Measurements from ENCODE around the gene S100A14. TPM values are rescaled to one million over a fixed set of nuclear protein-coding genes. Genes with fewer than 3 reads are reported as not detected.

Gene S100A14
- total RNA-seq, 1 donor from 2014 or later: not detected

DNA sequence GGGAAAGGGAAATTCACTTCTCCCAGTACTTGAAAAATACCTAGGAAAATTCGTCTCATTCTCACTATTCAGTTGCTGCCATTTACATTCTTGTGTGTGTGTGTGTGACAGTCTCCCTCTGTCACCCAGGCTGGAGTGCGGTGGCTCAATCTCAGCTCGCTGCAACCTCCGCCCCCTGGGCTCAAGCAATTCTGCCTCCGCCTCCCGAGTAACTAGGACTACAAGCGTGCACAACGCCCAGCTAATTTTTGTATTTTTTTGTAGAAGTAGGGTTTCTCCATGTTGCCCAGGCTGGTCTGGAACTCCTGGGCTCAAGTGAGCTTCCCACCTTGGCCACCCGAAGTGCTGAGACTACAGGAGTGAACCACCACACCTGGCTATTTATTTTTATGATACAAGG is 43.5 kb upstream of the S100A14 start:
- intact Hi-C loops (cut with micrococcal nuclease): loop anchor here (2.0 to 5.0 kb wide), 3 partner anchors 61 to 149 kb away; no protein-coding TSS in a partner anchor
- H3K4me1 Mint-ChIP-seq: peaks cover 14% of the 10 kb centered on the region
- H3K27me3 Mint-ChIP-seq: no peaks in the 10 kb centered on the region
- peak overlapping the region; percentile 96 for H3K4me3 Mint-ChIP-seq
- ATAC-seq (ENCODE audit: low read depth) (no peak), DNase-seq (no peak)
- peaks cover 47% of the 10 kb centered on the region for H3K36me3 Mint-ChIP-seq (ENCODE audit: low read depth)
- peak overlapping the region; percentile 24 for H3K27ac Mint-ChIP-seq
- ChIA-PET POLR2A (interaction anchor here (0.6 to 3.2 kb wide), 14 partner anchors 12 to 331 kb away, joined by 3 to 37 read pairs (median 8); partner anchors contain the start of genes CHTOP, ILF2, RPS27 and S100A5), CTCF (interaction anchor here (1.6 kb wide), 1 partner anchor 88 kb away, joined by 9 read pairs; no protein-coding TSS in a partner anchor)
- no peaks in the 10 kb centered on the region for H3K9me3 Mint-ChIP-seq
- TF ChIP-seq, protein P1, sequence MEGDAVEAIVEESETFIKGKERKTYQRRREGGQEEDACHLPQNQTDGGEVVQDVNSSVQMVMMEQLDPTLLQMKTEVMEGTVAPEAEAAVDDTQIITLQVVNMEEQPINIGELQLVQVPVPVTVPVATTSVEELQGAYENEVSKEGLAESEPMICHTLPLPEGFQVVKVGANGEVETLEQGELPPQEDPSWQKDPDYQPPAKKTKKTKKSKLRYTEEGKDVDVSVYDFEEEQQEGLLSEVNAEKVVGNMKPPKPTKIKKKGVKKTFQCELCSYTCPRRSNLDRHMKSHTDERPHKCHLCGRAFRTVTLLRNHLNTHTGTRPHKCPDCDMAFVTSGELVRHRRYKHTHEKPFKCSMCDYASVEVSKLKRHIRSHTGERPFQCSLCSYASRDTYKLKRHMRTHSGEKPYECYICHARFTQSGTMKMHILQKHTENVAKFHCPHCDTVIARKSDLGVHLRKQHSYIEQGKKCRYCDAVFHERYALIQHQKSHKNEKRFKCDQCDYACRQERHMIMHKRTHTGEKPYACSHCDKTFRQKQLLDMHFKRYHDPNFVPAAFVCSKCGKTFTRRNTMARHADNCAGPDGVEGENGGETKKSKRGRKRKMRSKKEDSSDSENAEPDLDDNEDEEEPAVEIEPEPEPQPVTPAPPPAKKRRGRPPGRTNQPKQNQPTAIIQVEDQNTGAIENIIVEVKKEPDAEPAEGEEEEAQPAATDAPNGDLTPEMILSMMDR (IDR thresholded peaks at IDR 0.05): no peak

DNA sequence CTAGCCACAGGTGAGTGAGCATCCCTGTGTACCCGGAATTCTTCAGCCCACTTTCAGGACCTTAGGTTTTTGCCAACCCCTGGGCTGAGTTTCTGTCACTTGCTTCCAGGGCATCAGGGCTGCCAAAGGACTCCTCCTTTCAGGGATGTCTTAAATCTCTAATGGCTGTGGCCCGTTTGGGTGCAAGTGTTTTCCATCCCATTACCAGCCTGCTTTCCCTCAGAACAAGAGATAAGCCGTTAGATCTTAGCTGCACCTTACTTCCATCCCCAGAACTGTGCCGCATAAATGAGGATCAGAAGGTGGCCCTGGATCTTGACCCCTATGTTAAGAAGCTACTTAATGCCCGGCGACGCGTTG is 43.0 kb upstream of the S100A14 start:
- Mint-ChIP-seq H3K4me1 (peaks cover 14% of the 10 kb centered on the region), H3K27ac (peak overlapping the region; percentile 91), H3K4me3 (peak overlapping the region; percentile 96), H3K9me3 (no peaks in the 10 kb centered on the region), H3K36me3 (ENCODE audit: low read depth) (peaks cover 42% of the 10 kb centered on the region), H3K27me3 (no peaks in the 10 kb centered on the region)
- ATAC-seq (ENCODE audit: low read depth) (no peak), DNase-seq (no peak)
- intact Hi-C loops (cut with micrococcal nuclease): loop anchor here (2.0 to 5.0 kb wide), 3 partner anchors 60 to 148 kb away; no protein-coding TSS in a partner anchor
- CTCF ChIA-PET: interaction anchor here (1.6 kb wide), 1 partner anchor 87 kb away, joined by 9 read pairs; no protein-coding TSS in a partner anchor
- TF ChIP-seq, protein P1 (IDR thresholded peaks at IDR 0.05): no peak
- POLR2A ChIA-PET: interaction anchor here (0.6 to 3.2 kb wide), 15 partner anchors 11 to 332 kb away, joined by 3 to 37 read pairs (median 6); partner anchors contain the start of genes CHTOP, ILF2, INTS3 and JTB

DNA sequence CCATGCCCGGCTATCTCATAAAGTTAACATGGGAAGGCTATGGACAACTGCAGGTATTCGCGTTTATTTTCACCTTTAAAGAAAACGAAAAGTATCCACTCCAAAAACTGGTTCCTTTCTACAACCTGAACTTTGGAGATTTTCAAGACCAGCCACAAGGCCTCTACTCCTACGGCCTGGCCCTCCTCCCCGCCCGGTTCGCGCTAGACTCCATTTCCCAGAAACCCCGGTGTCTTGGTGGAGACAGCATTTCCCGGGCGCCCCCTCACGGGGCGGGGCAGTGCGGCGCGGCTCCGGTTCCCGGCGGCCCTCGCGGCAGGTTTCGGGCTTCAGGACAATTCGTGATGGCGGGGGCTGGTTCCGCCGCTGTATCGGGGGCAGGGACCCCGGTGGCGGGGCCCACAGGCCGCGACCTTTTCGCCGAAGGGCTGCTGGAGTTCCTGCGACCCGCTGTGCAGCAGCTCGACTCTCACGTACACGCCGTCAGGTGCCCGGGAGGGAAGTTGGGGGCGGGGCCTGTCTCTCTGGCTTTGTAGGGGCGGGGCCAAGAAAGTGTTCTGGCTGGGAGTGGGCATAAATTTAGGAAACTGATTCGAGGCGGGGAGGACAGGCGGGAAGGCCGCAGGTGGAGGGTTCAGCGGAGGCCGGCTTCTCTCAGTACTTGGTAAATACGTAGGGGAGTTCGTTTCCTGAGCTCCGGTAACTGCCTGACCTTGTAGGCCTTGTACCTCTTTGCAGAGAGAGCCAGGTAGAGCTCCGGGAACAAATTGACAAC is 42.5 kb upstream of the S100A14 start, which contains the start of gene SNAPIN:
SNAPIN (plus strand) TSS at position 304 of the 775 bp plus-strand sequence; CDS start at position 345, 41 bp downstream.
- DNase-seq: peak; percentile 94
- ChIA-PET POLR2A (interaction anchor here (0.6 to 3.2 kb wide), 16 partner anchors 11 to 727 kb away, joined by 3 to 37 read pairs (median 6); partner anchors contain the start of genes CHTOP, ILF2, INTS3 and JTB), CTCF (interaction anchor here (1.6 kb wide), 1 partner anchor 87 kb away, joined by 9 read pairs; no protein-coding TSS in a partner anchor)
- Mint-ChIP-seq H3K27me3 (no peaks in the 10 kb centered on the region), H3K27ac (peak within 1 kb of the TSS; percentile 91), H3K9me3 (no peaks in the 10 kb centered on the region), H3K36me3 (ENCODE audit: low read depth) (peaks cover 38% of the 10 kb centered on the region), H3K4me3 (peak within 1 kb of the TSS; percentile 96), H3K4me1 (peaks cover 14% of the 10 kb centered on the region)
- peak; percentile 99 for ATAC-seq (ENCODE audit: low read depth)
- TF ChIP-seq, protein P1 (IDR thresholded peaks at IDR 0.05): no peak
- intact Hi-C loops (cut with micrococcal nuclease): loop anchor here (1.0 to 5.0 kb wide), 5 partner anchors 13 to 148 kb away; partner anchors contain the start of gene CHTOP

DNA sequence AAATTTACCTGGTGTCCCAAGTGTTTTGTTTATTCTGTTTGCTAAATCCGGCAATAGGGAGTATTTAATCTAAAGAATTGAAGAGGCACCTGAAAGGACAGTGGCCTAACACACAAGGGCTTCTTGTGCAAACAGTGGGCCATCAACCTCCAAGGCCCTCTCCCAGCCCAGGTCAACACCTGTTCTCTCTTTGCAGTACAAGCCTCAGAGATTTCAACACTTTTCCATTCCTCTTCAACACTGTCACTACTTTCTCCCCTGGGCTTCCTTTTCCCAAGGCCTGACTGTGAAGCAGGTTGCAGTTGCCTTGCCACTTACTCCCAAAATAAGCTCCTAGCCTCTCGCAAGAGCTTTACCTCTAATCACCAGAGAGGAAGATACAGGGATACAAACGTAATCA is 39.2 kb upstream of the S100A14 start:
- ATAC-seq (ENCODE audit: low read depth): no peak
- Mint-ChIP-seq H3K36me3 (ENCODE audit: low read depth) (peaks cover 8% of the 10 kb centered on the region), H3K4me3 (no peak overlapping the region), H3K27me3 (no peaks in the 10 kb centered on the region), H3K9me3 (no peaks in the 10 kb centered on the region), H3K4me1 (peaks cover 14% of the 10 kb centered on the region), H3K27ac (no peak overlapping the region)
- ChIA-PET CTCF (no interaction called here), POLR2A (interaction anchor here (0.8 kb wide), 1 partner anchor 90 kb away, joined by 3 read pairs; no protein-coding TSS in a partner anchor)
- DNase-seq: no peak
- TF ChIP-seq, protein P1 (IDR thresholded peaks at IDR 0.05): no peak
- intact Hi-C loops (cut with micrococcal nuclease): loop anchor here (5.0 kb wide), 1 partner anchor 83 kb away; no protein-coding TSS in a partner anchor
